ENCODE measurements around the gene APBB2.

APBB2 gene

GRCh38 chr4:40837094-40837870, 377.1 kb downstream of the APBB2 start:
- H3K4me3 ChIP-seq (ENCODE audit: low read depth, low read length) = no peak overlapping the region
- TF ChIP-seq CTCF (IDR thresholded peaks at IDR 0.05; ENCODE audit: low read depth, low read length) = no peak

- no peak overlapping the region for H3K4me3 ChIP-seq (ENCODE audit: low read depth, low read length)
- TF ChIP-seq CTCF (IDR thresholded peaks at IDR 0.05; ENCODE audit: low read depth, low read length) = no peak
Observed at GRCh38 chr4:40833212-40833611, 381.1 kb downstream of the APBB2 start.

GRCh38 chr4:40832175-40832574, 382.2 kb downstream of the APBB2 start:
- no peak for TF ChIP-seq CTCF (IDR thresholded peaks at IDR 0.05; ENCODE audit: low read depth, low read length)
- H3K4me3 ChIP-seq (ENCODE audit: low read depth, low read length) = no peak overlapping the region

- no peak for TF ChIP-seq CTCF (IDR thresholded peaks at IDR 0.05; ENCODE audit: low read depth, low read length)
- no peak overlapping the region for H3K4me3 ChIP-seq (ENCODE audit: low read depth, low read length)
Observed at GRCh38 chr4:40831146-40831907, 383.0 kb downstream of the APBB2 start.

GRCh38 chr4:40829586-40829985, 384.8 kb downstream of the APBB2 start:
- no peak for TF ChIP-seq CTCF (IDR thresholded peaks at IDR 0.05; ENCODE audit: low read depth, low read length)
- H3K4me3 ChIP-seq (ENCODE audit: low read depth, low read length) = no peak overlapping the region

GRCh38 chr4:40828661-40829060, 385.7 kb downstream of the APBB2 start:
- TF ChIP-seq CTCF (IDR thresholded peaks at IDR 0.05; ENCODE audit: low read depth, low read length) = no peak
- no peak overlapping the region for H3K4me3 ChIP-seq (ENCODE audit: low read depth, low read length)

- no peak for TF ChIP-seq CTCF (IDR thresholded peaks at IDR 0.05; ENCODE audit: low read depth, low read length)
- no peak overlapping the region for H3K4me3 ChIP-seq (ENCODE audit: low read depth, low read length)
Observed at GRCh38 chr4:40827758-40828157, 386.6 kb downstream of the APBB2 start.

Measured in WI38 (cell line).